ENCODE measurements around the gene TNNI2.
"Not testable (repeated sequence)": the region's sequence is repeated elsewhere in the genome, so short reads cannot be mapped to it uniquely, and the experiment has no call there.

The TNNI2 gene

DNA sequence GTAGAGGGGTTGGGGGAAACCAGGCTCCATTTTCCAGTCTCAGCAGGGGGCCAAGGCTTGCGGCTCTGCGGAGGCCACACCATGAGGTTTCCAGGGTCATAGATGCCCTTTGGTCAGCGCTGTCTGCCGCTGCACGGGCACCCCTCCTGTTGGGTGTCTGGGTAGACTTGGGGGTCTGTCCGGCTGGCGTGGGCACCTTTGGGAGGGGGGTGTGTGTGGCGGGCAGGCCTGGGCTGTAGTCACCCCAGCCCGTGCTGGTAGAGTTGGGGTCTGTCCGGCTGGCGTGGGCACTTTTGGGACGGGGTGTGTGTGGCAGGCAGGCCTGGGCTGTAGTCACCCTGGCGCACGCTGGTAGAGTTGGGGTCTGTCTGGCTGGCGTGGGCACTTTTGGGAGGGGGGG, 32.8 kb downstream of the TNNI2 start:
- H3K27ac ChIP-seq (ENCODE audit: low read length): no peak overlapping the region
- DNase-seq (ENCODE audit: low read depth, low spot score): no peak
- H3K4me3 ChIP-seq (ENCODE audit: low read length): no peak overlapping the region
- no peaks in the 10 kb centered on the region; the same call in 1 of the 2 replicates for H3K36me3 ChIP-seq (ENCODE audit: control insufficient read depth, insufficient read depth, low read length)
- no peaks in the 10 kb centered on the region for H3K9me3 ChIP-seq (ENCODE audit: control insufficient read depth, insufficient read depth, low read length)
- WGBS (ENCODE audit: insufficient coverage, insufficient read length): no CpG with 5 or more reads among the region's 15 CpGs
- no peaks in the 10 kb centered on the region for H3K27me3 ChIP-seq (ENCODE audit: control insufficient read depth, insufficient read depth, low read length)
- H3K4me1 ChIP-seq (ENCODE audit: control insufficient read depth, insufficient read depth, low read length): no peaks in the 10 kb centered on the region

DNA sequence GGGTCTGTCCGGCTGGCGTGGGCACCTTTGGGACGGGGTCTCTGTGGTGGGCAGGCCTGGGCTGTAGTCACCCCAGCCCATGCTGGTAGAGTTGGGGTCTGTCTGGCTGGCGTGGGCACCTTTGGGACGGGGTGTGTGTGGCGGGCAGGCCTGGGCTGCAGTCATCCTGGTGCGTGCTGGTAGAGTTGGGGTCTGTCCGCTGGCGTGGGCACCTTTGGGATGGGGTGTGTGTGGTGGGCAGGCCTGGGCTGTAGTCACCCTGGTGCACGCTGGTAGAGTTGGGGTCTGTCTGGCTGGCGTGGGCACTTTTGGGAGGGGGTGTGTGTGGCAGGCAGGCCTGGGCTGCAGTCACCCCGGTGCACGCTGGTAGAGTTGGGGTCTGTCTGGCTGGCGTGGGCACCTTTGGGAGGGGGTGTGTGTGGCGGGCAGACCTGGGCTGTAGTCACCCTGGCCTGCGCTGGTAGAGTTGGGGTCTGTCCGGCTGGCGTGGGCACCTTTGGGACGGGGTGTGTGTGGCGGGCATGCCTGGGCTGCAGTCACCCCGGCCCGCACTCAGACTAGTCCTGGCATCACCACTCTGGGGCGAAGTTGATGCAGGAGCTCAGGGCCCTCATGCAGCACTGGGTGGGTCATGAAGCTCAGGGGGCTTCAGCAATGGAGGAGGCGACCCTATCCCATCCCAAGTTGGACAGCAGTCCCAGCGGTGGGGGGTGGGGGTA, 33.6 kb downstream of the TNNI2 start:
- DNase-seq (ENCODE audit: low read depth, low spot score): no peak
- no peaks in the 10 kb centered on the region for H3K9me3 ChIP-seq (ENCODE audit: control insufficient read depth, insufficient read depth, low read length)
- no CpG with 5 or more reads among the region's 25 CpGs for WGBS (ENCODE audit: insufficient coverage, insufficient read length)
- H3K4me3 ChIP-seq (ENCODE audit: low read length): no peak overlapping the region
- H3K36me3 ChIP-seq (ENCODE audit: control insufficient read depth, insufficient read depth, low read length): no peaks in the 10 kb centered on the region; the same call in 1 of the 2 replicates
- H3K4me1 ChIP-seq (ENCODE audit: control insufficient read depth, insufficient read depth, low read length): no peaks in the 10 kb centered on the region
- H3K27ac ChIP-seq (ENCODE audit: low read length): no peak overlapping the region
- H3K27me3 ChIP-seq (ENCODE audit: control insufficient read depth, insufficient read depth, low read length): no peaks in the 10 kb centered on the region

DNA sequence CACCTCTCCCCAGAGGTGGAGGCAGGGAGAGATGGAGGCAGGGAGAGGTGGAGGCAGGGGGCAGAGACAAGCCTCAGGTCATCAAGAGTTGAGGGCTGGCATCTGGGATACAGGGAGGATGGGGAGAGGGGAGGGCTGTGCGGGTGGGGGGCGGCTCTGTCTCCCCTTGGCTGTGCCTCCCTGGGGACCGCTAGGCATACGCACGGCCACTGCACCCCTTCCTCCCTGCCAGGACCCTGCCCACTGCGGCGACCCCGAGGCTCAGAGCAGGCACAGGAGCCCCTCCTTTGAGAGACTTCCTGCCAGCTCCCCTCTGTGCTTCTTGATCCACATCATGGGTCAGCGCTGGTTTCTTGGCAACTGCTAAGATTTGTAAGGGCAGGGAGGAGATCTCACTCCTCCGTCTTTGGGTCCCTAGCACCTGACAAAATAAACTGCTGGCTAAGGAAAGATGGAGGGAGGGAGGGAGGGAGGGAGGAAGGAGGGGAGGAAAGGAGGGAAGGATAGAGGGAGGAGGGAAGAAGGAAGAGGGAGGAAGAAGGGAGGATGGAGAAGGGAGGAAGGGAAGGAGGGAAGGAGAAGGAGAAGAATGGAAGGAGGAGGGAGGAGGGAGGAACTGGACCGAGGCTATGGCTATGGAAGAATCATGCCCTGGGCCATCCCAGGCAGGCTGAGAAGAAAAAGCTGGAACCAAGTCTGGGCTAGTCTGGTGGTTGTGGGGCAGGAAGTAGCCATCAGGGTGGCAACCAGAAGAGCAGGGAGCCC, 34.4 kb downstream of the TNNI2 start:
- H3K9me3 ChIP-seq (ENCODE audit: control insufficient read depth, insufficient read depth, low read length): no peaks in the 10 kb centered on the region
- no peak overlapping the region for H3K4me3 ChIP-seq (ENCODE audit: low read length)
- H3K27me3 ChIP-seq (ENCODE audit: control insufficient read depth, insufficient read depth, low read length): no peaks in the 10 kb centered on the region
- DNase-seq (ENCODE audit: low read depth, low spot score): no peak
- no peaks in the 10 kb centered on the region for H3K4me1 ChIP-seq (ENCODE audit: control insufficient read depth, insufficient read depth, low read length)
- H3K27ac ChIP-seq (ENCODE audit: low read length): no peak overlapping the region
- WGBS (ENCODE audit: insufficient coverage, insufficient read length): no CpG with 5 or more reads among the region's 11 CpGs
- H3K36me3 ChIP-seq (ENCODE audit: control insufficient read depth, insufficient read depth, low read length): no peaks in the 10 kb centered on the region; the same call in 1 of the 2 replicates

DNA sequence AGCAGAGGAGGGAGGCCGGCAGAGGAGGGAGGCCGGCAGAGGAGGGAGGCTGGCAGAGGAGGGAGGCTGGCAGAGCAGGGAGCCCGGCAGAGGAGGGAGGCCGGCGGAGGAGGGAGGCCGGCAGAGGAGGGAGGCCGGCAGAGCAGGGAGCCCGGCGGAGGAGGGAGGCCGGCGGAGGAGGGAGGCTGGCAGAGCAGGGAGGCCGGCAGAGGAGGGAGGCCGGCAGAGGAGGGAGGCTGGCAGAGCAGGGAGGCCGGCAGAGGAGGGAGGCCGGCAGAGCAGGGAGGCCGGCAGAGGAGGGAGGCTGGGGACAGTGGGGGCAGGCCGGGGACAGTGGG, 35.0 kb downstream of the TNNI2 start:
- not testable (repeated sequence) for H3K27me3 ChIP-seq (ENCODE audit: control insufficient read depth, insufficient read depth, low read length); H3K4me3 ChIP-seq (ENCODE audit: low read length); H3K36me3 ChIP-seq (ENCODE audit: control insufficient read depth, insufficient read depth, low read length); H3K27ac ChIP-seq (ENCODE audit: low read length); H3K4me1 ChIP-seq (ENCODE audit: control insufficient read depth, insufficient read depth, low read length); H3K9me3 ChIP-seq (ENCODE audit: control insufficient read depth, insufficient read depth, low read length); DNase-seq (ENCODE audit: low read depth, low spot score)
- no CpG with 5 or more reads among the region's 17 CpGs for WGBS (ENCODE audit: insufficient coverage, insufficient read length)

DNA sequence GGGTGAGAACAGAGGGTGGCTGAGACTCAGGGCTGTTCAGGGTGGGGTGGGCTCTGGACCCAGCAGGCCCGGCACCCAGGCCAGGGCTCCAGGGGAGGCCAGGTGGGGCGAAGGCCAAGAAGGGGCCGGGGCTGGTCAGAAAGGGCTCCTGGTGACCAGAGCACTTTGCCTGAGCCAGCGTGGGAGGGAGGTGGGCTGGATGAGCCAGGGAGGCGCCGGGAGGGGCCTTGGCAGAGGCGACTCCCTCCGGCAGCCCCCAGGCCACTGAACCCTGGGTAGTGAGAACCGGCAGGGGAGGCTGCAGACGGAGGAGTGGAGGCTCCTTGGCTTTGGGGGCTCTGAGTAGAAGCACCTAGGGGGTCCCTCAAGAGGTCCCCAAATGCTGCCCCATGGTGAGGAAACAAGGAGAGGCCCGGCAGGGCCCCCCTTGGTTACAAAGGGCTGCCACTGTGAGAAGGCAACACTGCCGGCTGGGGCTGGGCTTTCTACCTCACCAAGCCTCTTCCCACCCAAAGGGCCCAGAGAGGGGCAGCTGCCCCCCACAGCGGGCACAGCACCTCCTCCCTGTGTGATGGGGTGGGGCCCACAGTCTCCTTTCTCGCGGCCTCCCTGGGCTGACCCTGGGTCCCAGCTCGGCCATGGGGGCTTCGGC, 35.8 kb downstream of the TNNI2 start:
- H3K4me1 ChIP-seq (ENCODE audit: control insufficient read depth, insufficient read depth, low read length); H3K27me3 ChIP-seq (ENCODE audit: control insufficient read depth, insufficient read depth, low read length); H3K27ac ChIP-seq (ENCODE audit: low read length); DNase-seq (ENCODE audit: low read depth, low spot score); H3K9me3 ChIP-seq (ENCODE audit: control insufficient read depth, insufficient read depth, low read length); H3K36me3 ChIP-seq (ENCODE audit: control insufficient read depth, insufficient read depth, low read length); H3K4me3 ChIP-seq (ENCODE audit: low read length): not testable (repeated sequence)
- WGBS (ENCODE audit: insufficient coverage, insufficient read length): no CpG with 5 or more reads among the region's 17 CpGs

DNA sequence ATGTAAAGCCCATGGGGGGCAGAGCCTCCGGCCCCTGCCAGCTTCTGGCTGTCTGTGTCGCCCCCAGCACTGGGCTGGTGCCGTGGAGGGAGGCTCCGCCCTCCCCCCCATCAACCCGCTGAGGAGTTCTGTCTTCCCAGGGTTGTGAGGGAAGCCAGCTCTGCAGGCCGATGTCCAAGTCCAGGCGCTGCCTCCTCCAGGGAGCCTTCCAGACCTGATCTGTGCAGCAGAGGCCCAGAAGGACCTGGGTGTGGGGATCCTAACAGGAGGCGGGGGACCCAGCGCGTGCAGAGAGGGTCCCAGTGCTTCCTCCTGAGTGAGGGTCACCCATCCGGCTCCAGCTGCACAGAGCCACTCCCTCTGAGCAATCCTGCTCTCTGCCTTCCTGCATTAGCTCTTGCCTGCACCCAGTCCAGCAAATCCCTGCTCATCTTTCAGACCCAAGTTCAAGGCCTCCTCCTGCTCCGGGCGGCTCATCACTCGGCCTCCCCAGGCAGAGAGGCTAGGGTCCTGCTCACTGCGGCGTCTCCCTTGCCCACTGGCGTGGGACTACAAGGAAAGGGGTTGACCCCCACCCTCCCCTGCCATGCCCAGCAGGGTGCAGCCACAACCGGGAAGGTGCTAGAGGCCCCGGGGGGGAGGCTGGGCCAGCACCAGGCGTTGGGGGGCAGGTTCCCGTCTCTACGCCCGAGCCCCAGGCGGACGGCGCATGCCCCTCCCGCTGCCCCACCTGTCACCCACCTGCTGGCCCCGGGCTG, 36.5 kb downstream of the TNNI2 start:
- H3K9me3 ChIP-seq (ENCODE audit: control insufficient read depth, insufficient read depth, low read length): no peaks in the 10 kb centered on the region
- H3K27ac ChIP-seq (ENCODE audit: low read length): no peak overlapping the region
- no peak for DNase-seq (ENCODE audit: low read depth, low spot score)
- no peaks in the 10 kb centered on the region for H3K4me1 ChIP-seq (ENCODE audit: control insufficient read depth, insufficient read depth, low read length)
- no peaks in the 10 kb centered on the region for H3K27me3 ChIP-seq (ENCODE audit: control insufficient read depth, insufficient read depth, low read length)
- no CpG with 5 or more reads among the region's 28 CpGs for WGBS (ENCODE audit: insufficient coverage, insufficient read length)
- H3K36me3 ChIP-seq (ENCODE audit: control insufficient read depth, insufficient read depth, low read length): no peaks in the 10 kb centered on the region; the same call in 1 of the 2 replicates
- no peak overlapping the region for H3K4me3 ChIP-seq (ENCODE audit: low read length)

DNA sequence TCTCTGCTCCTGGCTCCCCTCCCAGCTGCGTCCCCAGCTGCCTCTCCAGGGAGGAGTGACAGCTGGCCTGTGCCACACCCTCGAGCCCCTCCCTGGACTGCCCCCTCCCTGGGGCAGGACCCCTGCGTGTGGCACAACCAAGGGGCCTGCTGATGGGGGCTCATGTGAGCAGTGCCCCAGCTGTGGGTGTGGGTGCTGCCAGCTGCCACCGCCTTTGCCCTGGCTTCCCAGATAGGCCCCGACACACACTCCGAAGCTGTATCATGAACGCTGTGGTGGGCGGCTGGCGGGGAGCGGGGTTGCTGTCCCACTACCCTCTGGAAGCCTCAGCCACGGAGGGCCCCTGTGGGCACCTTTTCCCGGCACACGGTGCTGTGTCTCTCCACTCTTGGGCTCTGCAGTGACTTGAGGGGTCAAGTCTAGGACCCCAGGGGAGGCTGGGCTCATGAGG, 37.1 kb downstream of the TNNI2 start:
- not testable (repeated sequence) for H3K27me3 ChIP-seq (ENCODE audit: control insufficient read depth, insufficient read depth, low read length); H3K36me3 ChIP-seq (ENCODE audit: control insufficient read depth, insufficient read depth, low read length); H3K9me3 ChIP-seq (ENCODE audit: control insufficient read depth, insufficient read depth, low read length); DNase-seq (ENCODE audit: low read depth, low spot score); H3K4me3 ChIP-seq (ENCODE audit: low read length); H3K27ac ChIP-seq (ENCODE audit: low read length); H3K4me1 ChIP-seq (ENCODE audit: control insufficient read depth, insufficient read depth, low read length)
- WGBS (ENCODE audit: insufficient coverage, insufficient read length): no CpG with 5 or more reads among the region's 13 CpGs

DNA sequence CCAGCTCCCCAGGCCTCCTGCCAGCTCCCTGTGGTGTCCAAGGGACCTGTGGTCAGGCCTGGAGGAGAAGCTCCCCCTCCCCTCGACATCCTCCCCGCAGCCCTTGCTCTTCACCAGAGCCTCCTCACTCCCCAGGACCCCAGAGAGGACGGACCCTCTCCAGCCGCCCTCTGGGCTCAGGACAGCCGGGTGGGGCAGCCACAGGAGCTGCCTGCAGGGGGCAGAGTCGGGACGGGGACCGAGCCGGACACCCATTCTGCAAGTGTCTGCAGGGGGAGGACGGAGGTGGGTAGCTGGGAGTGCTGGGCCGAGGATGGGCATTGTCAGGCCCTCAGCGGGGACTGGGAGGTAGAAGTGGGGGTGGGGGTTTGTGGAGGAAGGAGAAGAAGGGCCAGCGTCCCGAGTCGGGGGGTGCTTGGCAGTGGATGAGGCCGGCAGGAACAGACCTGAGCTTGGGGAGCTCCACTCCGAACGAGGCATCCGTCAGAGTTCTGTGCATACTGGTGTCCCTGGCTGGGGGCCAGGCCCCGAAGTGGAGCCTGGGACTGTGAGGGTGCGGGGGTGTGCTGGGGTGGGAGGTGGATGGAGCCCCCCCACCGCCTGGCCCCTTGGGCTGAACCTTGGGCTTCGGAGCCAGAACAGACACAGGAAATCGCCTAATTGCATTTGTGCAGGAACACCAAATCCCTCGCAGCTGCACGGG, 37.7 kb downstream of the TNNI2 start:
- Histone ChIP-seq H3K4me1 (ENCODE audit: control insufficient read depth, insufficient read depth, low read length) (no peaks in the 10 kb centered on the region), H3K36me3 (ENCODE audit: control insufficient read depth, insufficient read depth, low read length) (no peaks in the 10 kb centered on the region; the same call in 1 of the 2 replicates), H3K4me3 (ENCODE audit: low read length) (no peak overlapping the region), H3K27me3 (ENCODE audit: control insufficient read depth, insufficient read depth, low read length) (no peaks in the 10 kb centered on the region), H3K9me3 (ENCODE audit: control insufficient read depth, insufficient read depth, low read length) (no peaks in the 10 kb centered on the region), H3K27ac (ENCODE audit: low read length) (no peak overlapping the region)
- no peak for DNase-seq (ENCODE audit: low read depth, low spot score)
- WGBS (ENCODE audit: insufficient coverage, insufficient read length): no CpG with 5 or more reads among the region's 26 CpGs

DNA sequence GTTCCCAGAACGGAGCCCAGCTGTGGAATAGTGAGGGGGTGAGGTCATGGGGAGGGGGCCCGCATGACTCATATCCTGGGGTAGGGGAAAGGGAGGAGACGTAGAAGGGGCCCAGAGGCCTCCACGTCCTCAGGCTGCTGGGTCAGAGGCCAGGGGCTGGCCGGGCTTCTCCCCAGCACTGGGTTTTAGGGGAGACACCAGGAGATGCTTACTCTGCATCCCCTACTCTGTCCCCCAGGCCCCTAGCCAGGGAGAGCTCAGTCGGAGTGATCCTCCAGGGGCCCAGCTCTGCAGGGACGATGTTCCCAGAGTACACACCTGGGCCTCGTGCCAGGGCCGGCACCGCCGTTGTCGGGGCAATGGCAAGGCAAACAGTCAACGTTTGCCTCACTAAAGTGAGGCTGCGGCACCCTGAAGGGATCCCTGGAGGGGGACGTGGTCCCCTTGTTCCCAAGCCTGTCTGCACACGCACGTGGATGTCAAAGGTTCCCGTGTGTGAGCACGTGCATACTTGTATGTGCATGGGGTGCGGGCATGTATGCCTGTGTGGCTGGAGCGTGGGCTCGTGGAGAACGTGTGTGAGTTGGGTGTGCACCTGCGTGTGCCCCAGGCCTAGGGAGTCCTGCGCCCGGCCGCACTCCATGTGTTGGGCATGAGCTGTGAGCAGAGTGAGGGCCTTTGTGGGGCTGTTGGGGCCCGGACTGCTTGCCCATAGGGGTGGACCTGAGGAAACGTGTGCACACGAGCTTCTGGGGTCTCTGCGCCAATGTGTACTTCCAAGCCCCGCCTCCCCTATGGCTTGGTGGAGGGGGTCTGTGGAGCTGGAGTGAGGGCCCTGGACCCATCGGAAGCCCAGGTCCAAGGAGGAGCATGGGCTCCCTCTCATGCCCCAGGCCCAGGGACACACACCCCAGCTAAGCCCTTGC, 38.7 kb downstream of the TNNI2 start:
- no peaks in the 10 kb centered on the region; the same call in 1 of the 2 replicates for H3K36me3 ChIP-seq (ENCODE audit: control insufficient read depth, insufficient read depth, low read length)
- H3K27ac ChIP-seq (ENCODE audit: low read length): no peak overlapping the region
- WGBS (ENCODE audit: insufficient coverage, insufficient read length): no CpG with 5 or more reads among the region's 33 CpGs
- no peaks in the 10 kb centered on the region for H3K4me1 ChIP-seq (ENCODE audit: control insufficient read depth, insufficient read depth, low read length)
- H3K4me3 ChIP-seq (ENCODE audit: low read length): no peak overlapping the region
- H3K9me3 ChIP-seq (ENCODE audit: control insufficient read depth, insufficient read depth, low read length): no peaks in the 10 kb centered on the region
- no peaks in the 10 kb centered on the region for H3K27me3 ChIP-seq (ENCODE audit: control insufficient read depth, insufficient read depth, low read length)
- no peak for DNase-seq (ENCODE audit: low read depth, low spot score)
